ENCODE data around the gene VDAC1.

Gene VDAC1

GRCh38 chr5:133926489-133927299 lies 78.1 kb downstream of the VDAC1 start:
- no peak for DNase-seq (ENCODE audit: low spot score)

- DNase-seq (ENCODE audit: low spot score): no peak
Observed at GRCh38 chr5:133925866-133926488, 78.8 kb downstream of the VDAC1 start.

GRCh38 chr5:133925269-133925668 lies 79.5 kb downstream of the VDAC1 start:
- DNase-seq (ENCODE audit: low spot score): no peak

GRCh38 chr5:133924221-133924920 lies 80.4 kb downstream of the VDAC1 start:
- DNase-seq (ENCODE audit: low spot score): no peak

GRCh38 chr5:133921979-133922378 lies 82.8 kb downstream of the VDAC1 start:
- no peak for DNase-seq (ENCODE audit: low spot score)

All from hepatic stellate cell (primary cell).